ENCODE results near the gene ATP1A1.

ATP1A1 gene

DNA sequence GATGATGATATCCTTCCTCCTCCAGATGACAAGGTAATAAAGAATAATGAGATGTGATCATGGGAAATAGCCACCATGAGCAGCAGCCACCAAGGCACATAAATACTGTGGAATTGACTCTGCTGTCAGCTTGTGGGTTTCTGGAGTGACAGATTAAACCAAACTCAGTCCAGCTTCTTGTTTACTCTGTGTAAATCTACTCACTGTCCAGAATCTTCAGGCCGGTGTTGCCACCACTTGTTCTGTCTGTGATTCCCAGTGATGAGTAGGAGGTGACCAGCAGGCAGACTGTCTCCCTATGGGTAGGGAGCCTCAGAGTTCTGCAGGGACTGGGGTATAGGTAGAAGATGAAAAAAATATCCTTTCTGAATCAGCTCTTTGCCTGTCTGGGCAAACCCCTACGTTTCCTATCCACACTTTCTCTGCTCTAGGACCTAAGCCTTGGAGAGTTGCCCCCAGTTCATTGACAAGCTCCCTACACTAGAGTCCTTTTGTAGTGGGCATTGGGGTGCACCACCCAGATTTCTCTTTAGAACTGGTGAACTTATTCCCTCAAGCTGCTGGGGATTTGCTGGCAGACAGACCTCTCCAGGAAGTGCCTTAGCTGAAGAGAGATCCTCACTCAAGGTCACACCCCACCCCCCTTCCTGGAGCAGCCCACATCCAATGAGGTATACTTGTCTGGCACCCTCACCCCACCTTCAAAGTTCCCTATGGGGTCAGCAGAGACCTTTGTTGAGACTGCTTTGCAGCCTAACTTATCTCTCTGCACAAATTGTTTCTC lies 47.6 kb downstream of the ATP1A1 start:
- no peak for DNase-seq (ENCODE audit: extremely low read depth, low read depth)
- TF ChIP-seq, protein P1, sequence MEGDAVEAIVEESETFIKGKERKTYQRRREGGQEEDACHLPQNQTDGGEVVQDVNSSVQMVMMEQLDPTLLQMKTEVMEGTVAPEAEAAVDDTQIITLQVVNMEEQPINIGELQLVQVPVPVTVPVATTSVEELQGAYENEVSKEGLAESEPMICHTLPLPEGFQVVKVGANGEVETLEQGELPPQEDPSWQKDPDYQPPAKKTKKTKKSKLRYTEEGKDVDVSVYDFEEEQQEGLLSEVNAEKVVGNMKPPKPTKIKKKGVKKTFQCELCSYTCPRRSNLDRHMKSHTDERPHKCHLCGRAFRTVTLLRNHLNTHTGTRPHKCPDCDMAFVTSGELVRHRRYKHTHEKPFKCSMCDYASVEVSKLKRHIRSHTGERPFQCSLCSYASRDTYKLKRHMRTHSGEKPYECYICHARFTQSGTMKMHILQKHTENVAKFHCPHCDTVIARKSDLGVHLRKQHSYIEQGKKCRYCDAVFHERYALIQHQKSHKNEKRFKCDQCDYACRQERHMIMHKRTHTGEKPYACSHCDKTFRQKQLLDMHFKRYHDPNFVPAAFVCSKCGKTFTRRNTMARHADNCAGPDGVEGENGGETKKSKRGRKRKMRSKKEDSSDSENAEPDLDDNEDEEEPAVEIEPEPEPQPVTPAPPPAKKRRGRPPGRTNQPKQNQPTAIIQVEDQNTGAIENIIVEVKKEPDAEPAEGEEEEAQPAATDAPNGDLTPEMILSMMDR (IDR thresholded peaks at IDR 0.05; ENCODE audit: low read depth, low read length) = no peak

GRCh38 chr1:116424438-116424837 lies 51.4 kb downstream of the ATP1A1 start:
- DNase-seq (ENCODE audit: extremely low read depth, low read depth) = no peak
- TF ChIP-seq, protein P1 (IDR thresholded peaks at IDR 0.05; ENCODE audit: low read depth, low read length) = no peak

DNA sequence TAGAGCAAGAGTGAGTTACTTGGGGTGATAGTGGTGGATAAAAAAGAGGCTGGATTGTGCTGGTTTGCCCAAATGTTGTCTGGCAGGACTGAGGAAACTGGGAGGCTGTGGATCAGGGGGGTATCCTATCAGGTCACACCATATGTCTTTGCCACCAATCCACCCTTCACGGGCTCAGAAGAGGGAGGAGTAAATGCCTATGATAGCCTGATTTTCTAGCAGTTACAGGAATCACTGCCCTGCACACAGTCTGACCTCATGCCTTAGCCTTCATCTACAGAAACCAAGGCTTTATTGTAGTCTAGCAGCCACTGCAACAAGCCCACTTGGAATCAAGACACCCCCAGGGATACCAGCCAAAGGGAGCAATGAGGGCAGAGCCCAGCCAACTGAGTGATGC lies 51.8 kb downstream of the ATP1A1 start:
- TF ChIP-seq, protein P1 (IDR thresholded peaks at IDR 0.05; ENCODE audit: low read depth, low read length) = no peak
- DNase-seq (ENCODE audit: extremely low read depth, low read depth) = no peak

DNA sequence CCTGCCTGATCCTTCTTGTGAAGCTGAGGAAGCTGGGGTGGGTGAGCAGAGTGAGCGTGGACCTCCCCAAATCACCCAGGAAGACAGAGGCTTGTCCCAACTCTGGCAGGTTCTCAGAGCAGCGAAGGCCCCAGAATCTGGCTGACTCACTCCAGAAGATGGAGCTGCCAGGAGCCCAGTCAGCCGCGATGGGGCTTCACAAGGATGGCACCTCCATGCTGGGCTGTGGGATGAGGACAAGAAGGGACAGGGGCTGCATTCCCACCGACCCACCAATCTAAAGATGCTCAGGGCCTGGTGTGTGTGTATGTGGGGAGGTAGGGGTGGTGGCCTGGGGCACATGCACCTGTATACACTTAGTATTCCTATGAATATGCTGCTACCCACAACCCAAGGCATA lies 52.9 kb downstream of the ATP1A1 start:
- TF ChIP-seq, protein P1 (IDR thresholded peaks at IDR 0.05; ENCODE audit: low read depth, low read length) = no peak
- no peak for DNase-seq (ENCODE audit: extremely low read depth, low read depth)

GRCh38 chr1:116426401-116426800 lies 53.4 kb downstream of the ATP1A1 start:
- TF ChIP-seq, protein P1 (IDR thresholded peaks at IDR 0.05; ENCODE audit: low read depth, low read length) = no peak

GRCh38 chr1:116428576-116428975 lies 55.5 kb downstream of the ATP1A1 start:
- TF ChIP-seq, protein P1 (IDR thresholded peaks at IDR 0.05; ENCODE audit: low read depth, low read length) = no peak
- no peak for DNase-seq (ENCODE audit: extremely low read depth, low read depth)

More at GRCh38 chr1:116426401-116426800, 53.4 kb downstream of the ATP1A1 start:
- no peak for DNase-seq (ENCODE audit: extremely low read depth, low read depth)

GRCh38 chr1:116429821-116430374 lies 56.9 kb downstream of the ATP1A1 start:
- DNase-seq (ENCODE audit: extremely low read depth, low read depth) = no peak

More at GRCh38 chr1:116429821-116430374, 56.9 kb downstream of the ATP1A1 start:
- TF ChIP-seq, protein P1 (IDR thresholded peaks at IDR 0.05; ENCODE audit: low read depth, low read length) = no peak

Data from AG09319 (cell line).